Hematopoietic multipotent progenitor cell treated with erythropoietin and hydrocortisone succinate and interleukin-3 and kit ligand, for 4 days (in vitro differentiated cells): ENCODE measurements around the gene RASL10A.

Experiments
- DNase-seq: peaks from one replicate; pipeline ENCODE4 v3.0.0-alpha.2; 2015

RASL10A gene

GRCh38 chr22:29337631-29338284 is 22.3 kb upstream of the RASL10A start:
- no peak for DNase-seq

- DNase-seq = no peak
Observed at GRCh38 chr22:29336751-29337490, 21.4 kb upstream of the RASL10A start.

- DNase-seq = no peak
Observed at GRCh38 chr22:29335656-29336055, 20.2 kb upstream of the RASL10A start.

GRCh38 chr22:29334696-29335344 is 19.3 kb upstream of the RASL10A start:
- no peak for DNase-seq

GRCh38 chr22:29334148-29334547 is 18.7 kb upstream of the RASL10A start:
- DNase-seq = no peak

GRCh38 chr22:29332886-29333496 is 17.5 kb upstream of the RASL10A start:
- no peak for DNase-seq

GRCh38 chr22:29331658-29332300 is 16.3 kb upstream of the RASL10A start:
- no peak for DNase-seq

GRCh38 chr22:29331213-29331612 is 15.7 kb upstream of the RASL10A start:
- no peak for DNase-seq

- DNase-seq = no peak
Observed at GRCh38 chr22:29330753-29331152, 15.3 kb upstream of the RASL10A start.

- DNase-seq = no peak
Observed at GRCh38 chr22:29330291-29330690, 14.8 kb upstream of the RASL10A start.

- no peak for DNase-seq
Observed at GRCh38 chr22:29329581-29329980, 14.1 kb upstream of the RASL10A start.

GRCh38 chr22:29328566-29329500 is 13.3 kb upstream of the RASL10A start:
- no peak for DNase-seq

GRCh38 chr22:29328055-29328454 is 12.6 kb upstream of the RASL10A start:
- no peak for DNase-seq

GRCh38 chr22:29327089-29327764 is 11.7 kb upstream of the RASL10A start:
- DNase-seq = no peak

GRCh38 chr22:29326481-29326880 is 11.0 kb upstream of the RASL10A start:
- no peak for DNase-seq

GRCh38 chr22:29325785-29326315 is 10.4 kb upstream of the RASL10A start:
- no peak for DNase-seq

- no peak for DNase-seq
Observed at GRCh38 chr22:29325356-29325755, 9.9 kb upstream of the RASL10A start.

- DNase-seq = no peak
Observed at GRCh38 chr22:29323641-29324040, 8.1 kb upstream of the RASL10A start.

- DNase-seq = peak; percentile 62
Observed at GRCh38 chr22:29320546-29320945, 5.0 kb upstream of the RASL10A start.

GRCh38 chr22:29319072-29319471 is 3.6 kb upstream of the RASL10A start:
- no peak for DNase-seq

GRCh38 chr22:29317827-29318454 is 2.4 kb upstream of the RASL10A start:
- DNase-seq = no peak
